GM20431 (cell line): ENCODE data around the gene FAM110A.
"Not testable (repeated sequence)": the region's sequence is repeated elsewhere in the genome, so short reads cannot be mapped to it uniquely, and the experiment has no call there.

Experiments
- in situ Hi-C: fragments of 300-500 bp; cut with MseI, MboI; formaldehyde crosslinking; loops from one replicate; pipeline ENCODE4 v1.15.0; 2020; ENCODE audit warnings: low sequenced_read_pairs; ENCODE audit not compliant: unreplicated experiment

Gene FAM110A

DNA sequence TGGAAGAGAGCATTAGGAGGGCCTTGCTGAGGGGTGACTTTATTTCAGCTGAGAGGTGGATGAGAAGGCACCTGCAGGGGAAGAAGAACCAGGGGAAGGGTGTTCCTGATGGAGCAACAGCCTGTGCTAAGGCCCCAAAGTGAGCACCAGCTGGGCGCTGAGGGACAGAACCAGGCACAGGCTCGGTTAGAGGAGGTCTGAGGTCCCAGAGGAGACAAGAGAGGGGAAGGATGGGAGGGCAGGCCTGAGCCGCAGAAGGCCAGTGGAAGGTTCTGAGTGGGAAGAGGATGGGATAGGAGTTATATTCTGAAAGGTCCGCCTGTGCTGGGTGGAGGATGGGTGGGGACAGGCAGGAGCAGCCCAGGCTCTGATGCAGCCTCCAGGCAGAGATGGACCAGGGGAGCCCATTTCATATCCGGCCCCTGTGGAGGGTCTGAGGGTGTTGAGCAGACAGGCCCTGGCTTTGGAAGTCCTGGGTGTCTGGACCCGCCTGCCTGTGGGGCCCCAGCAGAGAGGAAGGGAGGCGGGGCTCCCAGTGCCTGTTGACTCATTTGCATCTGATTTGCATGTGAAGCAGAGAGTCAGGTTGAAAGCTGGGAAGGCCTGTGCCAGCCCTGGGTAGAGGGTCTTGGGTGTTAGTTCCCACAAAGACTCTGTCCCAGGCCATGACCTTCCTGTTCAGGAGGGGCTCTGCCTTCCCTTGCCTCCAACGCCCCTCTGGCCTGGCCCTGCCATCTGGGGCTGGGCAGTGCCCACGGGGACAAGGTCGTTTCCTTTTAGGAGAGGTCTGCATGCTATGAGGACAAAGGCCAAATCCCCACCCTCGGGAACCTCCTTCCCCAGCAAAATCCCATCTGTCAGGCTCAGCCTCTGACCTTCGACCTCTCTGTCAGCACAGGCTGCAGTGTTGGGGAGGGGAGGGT lies 10.6 kb upstream of the FAM110A start:
- in situ Hi-C loops, result no loop called here

DNA sequence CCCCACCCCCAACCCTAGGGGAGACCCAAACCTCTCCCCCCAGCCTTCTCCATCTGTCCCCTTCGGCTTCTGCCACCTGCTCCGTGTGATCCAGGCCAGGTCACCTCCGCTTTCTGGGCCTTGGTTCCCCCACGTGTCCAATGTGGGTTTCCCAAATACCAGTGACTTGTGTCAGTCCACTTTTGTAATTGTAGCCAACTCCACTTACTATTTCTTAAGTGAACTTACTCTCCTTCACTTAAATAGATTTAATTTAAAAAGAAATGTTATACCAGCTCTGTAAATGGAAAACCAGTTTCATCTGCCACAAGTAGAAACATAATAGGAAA lies 10.0 kb upstream of the FAM110A start:
- in situ Hi-C loops, result no loop called here

DNA sequence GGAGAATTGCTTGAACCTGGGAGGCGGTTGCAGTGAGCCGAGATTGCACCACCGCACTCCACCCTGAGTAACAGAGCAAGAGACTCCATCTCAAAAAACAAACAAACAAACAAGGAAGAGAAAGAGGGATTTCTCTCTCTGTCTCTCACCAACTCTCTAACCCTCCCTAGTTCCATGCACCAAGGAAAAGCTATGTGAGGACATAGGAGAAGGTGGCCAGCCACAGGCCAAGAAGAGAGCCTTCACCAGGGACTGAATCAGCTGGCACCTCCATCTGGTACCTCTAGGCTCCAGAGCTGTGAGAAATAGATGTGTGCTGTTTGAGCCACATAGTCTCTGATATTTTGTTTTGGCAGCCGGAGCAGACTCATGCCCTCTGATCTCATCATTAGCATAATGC lies 9.0 kb upstream of the FAM110A start:
- in situ Hi-C loops, result no loop called here

DNA sequence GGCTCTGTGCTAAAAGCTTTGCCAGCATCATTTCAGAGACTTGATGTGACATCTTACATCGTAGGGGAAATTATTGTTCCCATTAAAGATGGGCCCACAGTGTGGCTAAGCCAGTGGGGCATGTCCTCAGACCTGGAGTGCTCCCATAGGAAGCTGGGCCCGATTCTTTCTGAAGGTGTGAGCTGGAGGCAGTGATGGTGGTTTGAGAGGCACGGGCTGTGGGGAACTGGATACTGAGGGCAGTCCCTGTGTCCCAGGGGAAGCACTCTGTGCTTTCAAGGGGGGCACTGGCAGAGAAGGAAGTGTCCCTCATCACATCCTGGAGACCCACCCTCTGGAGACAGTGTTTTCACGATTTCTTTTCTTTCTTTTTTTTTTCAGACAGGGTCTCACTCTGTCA lies 8.6 kb upstream of the FAM110A start:
- in situ Hi-C loops, result no loop called here

DNA sequence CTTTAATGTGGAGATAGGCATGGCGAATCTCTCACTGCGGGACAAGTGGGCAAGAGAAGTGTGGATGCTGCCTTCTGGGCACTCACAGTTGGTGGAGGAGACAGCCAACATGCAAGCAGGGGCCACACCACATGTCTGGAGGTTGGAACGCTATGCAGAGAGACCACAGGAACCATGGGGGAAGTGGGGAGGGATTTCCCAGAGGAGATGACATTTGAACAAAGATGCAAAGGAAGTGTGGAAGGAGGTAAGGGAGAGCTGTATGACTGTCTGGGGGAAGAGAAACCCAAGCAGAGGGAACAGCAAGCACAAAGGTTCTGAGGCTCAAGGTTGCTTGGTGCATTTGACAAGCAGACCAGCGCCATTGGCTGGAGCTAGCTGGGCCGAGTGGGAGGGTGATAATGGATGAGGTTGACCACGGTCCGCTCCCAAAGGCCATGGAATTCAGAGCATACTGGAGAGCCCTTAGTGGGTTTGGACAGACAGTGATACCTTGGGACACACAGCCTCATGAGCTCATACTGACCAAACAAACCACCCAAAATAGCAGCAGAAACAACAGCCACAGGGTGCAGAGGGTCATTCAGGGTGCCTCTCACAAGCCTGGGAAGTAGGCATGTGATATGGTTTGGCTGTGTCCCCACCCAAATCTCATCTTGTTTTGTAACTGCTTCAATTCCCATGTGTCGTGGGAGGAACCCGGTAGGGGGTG lies 7.6 kb upstream of the FAM110A start:
- in situ Hi-C loops, result no loop called here

DNA sequence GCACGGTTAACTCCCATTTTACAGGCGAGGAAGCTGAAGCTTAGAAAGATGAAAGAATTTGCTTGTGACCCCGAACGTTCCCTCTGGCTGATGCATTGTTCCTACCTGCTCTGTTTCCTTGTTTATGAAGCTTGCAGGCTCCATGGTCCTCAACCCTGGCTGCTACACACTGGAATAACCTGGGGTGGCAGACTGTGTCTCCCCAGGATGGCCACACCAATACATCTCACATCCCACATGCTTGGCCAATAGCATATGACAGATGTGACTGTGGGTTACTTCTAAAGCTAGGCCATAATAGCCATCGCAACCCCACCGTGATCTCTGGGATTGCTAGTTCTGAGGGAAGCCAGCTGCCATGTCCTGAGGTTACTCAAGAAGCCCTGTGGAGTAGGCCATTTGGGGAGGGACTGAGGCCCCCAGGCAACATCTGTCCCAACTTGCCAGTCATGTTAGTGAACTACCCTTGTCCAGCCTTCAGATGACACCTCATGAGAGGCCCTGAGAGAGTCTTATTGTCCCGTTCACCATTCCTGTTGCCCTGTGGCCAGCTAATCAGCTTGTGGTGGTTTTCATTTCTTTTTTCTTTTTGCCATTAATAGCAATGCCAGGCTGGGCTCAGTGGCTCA lies 6.7 kb upstream of the FAM110A start:
- in situ Hi-C loops, result no loop called here

DNA sequence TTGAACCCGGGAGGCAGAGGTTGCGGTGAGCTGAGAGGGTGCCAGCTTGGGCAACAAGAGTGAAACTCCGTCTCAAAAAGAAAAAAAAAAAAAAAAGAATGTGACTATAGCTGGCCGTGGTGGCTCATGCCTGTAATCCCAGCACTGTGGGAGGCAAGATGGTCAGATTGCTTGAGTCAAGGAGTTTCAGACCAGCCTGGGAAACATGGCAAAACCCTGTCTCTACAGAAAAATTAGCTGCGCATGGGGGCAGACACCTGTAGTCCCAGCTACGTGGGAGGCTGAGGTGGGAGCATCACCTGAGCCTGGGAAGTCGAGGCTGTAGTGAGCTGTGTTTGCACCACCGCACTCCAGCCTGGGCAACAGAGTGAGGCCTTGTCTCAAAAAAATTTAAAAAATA lies 5.5 kb upstream of the FAM110A start:
- in situ Hi-C loops, result not testable (repeated sequence)

DNA sequence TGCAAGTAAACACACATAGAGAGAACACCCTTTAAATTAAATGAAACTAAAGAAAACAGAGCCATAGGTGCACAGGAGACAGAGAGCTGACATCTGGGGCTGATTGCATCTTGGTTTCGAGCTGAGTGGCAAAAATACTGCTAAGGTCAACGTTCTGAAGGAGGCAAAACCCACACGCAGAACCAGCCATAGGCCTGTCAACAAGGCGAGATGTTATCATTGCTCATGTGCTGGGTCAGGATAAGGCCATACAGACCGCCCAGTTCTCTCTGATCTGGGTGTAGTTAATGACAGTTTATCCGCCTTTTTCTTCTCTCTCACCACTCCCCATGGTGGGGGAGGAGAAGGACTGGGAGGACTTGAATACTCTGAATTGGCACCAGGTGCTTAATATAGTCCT lies 4.5 kb upstream of the FAM110A start:
- in situ Hi-C loops, result no loop called here

DNA sequence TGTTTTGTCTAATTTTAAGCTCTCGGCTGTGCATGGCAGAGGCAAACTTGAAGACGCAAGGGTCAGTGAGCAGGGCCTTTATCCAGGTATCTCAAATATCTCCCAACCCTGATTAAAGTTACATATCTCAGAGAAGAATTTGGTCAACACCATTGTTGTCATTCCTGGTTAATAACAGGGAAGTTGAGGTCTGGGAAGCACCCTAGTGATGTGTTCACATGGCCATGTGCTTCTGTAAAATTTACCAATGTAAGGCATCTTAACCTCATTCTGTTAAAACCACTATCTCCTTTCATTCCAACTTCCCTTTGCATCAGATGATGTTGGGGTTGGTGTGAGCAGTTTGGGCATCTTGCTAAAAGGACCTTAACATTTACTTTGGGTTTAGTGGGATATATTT lies 4.0 kb upstream of the FAM110A start:
- in situ Hi-C loops, result no loop called here

DNA sequence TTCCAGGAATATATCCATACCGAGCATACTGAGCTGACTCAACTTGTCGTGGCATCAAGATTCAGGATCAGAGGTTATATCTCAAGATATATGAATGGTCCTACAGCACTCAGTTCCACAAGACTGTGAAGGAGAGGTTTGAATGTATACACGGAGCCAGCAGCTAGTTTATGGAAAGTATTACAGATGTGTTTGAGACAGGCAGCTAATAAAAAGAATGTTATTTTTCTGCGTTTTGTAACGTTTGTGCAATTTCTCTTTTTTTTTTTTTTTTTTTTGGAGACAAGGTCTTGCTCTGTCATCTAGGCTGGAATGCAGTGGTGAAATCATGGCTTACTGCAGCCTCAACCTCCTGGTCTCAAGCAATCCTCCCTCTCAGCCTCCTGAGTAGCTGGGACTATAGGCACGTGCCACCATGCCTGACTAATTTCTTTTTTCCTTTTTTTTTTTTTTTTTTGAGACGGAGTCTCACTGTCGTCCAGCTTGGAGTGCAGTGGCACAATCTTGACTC lies 3.4 kb upstream of the FAM110A start:
- in situ Hi-C loops, result no loop called here

DNA sequence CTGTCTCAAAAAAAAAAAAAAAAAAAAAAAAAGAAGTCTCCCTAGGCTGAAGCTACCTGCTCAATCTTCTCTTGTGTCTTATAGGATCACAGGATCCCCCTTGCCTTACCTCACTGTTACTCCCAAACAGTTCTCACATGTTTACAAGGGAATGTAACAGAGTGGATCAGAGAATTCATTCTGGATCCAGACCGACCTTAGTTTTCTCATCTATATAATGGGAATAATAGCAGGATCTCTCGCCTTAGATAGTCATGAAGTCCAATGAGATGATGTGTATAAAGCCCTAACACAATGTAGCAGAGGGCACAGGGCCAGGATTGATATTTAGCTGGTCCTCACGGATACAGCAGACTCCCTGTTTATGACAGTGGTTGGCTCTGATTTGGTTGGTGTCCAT lies 2.3 kb upstream of the FAM110A start:
- in situ Hi-C loops, result no loop called here

DNA sequence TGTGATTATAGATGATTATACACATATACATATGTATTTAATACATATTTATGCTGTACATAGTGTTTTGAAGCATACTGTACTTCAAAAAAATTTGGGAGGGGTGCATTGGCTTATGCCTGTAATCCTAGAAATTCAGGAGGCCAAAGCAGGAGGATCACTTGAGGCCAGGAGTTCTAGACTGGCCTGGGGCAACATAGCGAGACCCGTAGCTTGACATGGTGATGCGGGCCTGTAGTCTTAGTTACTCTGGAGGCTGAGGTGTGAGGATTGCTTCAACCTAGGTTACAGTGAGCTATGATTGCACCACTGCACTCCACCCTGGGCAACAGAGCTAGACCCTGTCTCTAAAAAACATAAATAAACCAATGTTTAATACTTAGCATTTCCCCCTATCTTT lies 1.6 kb upstream of the FAM110A start:
- in situ Hi-C loops, result no loop called here

DNA sequence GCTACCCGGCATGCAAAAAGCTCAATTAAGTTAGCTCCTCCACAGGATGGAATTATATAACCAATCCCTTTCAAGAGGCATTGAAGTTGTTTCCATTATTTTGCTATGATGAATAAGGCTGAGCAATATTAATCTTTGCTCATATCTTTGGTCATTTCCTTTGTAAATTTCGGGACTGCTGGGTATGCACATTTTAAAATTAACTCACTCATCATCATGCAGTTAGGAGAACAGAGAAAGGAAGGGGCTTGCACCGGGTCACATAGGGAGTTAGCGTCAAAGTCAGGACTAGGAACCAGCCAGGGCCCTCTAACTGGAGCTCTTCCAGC lies 430 bp upstream of the FAM110A start:
- in situ Hi-C loops, result no loop called here

DNA sequence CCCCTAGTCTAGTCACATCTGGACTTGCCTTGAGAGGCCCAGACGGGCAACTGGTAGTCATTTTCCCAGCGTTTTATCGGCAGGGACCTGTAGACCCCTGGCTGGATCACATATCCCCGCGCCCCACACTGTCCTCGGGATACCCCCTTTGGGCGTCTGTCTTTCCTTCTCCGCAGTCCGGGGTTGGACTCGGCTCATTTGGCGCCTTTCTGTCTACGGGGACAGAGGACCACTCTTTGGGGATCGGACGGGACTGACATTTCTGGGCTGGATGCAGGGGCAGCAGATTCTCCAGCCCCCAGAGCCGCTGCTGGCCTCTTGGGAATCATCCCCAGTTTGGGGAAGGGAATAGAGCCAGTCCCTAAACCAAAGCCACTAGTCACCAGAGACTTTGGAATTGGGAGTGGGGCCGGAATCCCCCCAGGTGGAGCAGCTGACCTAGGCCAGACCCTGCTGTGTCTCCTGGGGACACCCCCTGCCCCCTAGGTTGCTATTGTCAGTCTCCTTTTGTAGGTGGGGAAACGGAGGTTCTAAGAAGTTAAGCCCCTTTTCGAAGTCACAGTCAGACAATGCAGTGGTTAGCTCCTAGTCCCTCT lies 734 bp downstream of the FAM110A start:
- in situ Hi-C loops, result no loop called here

DNA sequence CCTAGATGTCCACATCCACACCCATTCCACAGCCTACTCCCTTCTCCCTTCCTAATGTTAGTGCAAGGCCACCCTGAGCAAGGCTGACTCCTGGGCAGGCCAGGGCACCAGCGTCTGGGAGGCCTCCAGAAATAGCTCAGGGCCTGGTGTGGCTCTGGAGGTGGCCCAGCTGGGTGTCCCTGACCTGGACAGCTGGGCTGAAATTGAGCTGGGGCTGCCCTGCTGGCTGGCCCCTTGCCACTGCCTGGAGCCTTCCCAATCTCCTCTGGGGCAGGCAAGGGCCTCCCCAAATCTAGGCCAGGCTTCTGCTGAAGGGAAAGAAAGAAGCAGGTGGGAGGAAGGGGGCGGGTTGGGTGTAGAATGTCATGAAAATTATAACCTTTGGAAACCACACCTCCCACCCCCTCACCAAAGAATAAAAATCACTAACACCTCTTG lies 2.1 kb downstream of the FAM110A start:
- in situ Hi-C loops, result no loop called here

DNA sequence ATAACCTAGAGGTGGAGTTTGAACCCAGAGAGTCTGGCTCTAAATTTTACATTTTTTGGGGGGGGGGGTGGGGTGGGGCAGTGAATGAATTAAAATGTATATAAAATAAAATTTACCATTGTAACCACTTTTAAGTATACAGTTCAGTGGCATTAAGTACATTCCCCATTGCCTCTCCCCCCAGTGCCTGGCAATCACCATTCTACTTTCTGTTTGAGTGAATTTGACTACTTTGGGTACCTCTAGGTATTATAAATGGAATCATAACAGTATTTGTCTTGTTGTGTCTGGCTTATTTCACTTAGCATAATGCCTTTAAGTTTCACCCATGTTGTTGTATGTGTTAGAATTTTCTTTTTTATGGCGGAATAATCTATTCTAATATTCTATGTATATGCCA lies 2.7 kb downstream of the FAM110A start:
- in situ Hi-C loops, result no loop called here

DNA sequence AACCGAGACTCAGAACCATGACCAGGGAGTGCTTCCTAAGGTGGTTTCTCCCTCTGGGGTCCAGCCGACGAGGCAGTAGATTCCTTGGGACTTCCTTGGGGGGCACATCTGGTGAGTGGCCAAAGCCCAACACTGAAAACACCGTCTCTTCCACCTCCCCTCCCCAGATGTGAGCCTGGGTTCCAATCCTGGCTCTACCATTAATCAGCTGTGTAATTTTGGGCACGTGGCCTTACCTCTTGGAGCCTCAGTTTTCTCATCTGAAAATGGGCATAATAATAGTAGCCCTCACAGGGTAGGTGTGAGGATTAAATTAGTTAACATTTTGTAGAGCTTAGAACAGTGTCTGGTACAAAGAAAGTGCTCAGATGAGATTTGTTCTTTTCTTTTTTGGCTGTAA lies 5.5 kb downstream of the FAM110A start:
- in situ Hi-C loops, result no loop called here

DNA sequence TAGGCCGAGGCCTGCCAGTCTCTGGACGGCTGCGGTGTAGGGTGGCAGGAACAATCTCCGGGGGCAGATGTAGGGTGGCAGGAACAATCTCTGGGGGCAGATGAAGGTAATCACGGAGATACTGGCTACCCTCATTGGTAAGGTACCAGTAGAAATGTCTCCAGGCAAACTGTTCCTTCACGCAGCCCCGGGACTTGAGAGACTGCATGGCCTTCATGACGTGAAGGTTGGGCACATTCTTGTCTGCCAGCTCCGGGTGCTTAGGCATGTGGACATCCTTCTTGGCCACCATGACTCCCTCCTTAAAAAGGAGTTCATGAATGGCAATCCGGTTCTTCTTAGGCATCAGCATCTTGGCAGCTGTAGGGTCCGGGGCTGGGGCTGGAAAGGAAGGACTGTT lies 6.1 kb downstream of the FAM110A start:
- in situ Hi-C loops, result no loop called here

DNA sequence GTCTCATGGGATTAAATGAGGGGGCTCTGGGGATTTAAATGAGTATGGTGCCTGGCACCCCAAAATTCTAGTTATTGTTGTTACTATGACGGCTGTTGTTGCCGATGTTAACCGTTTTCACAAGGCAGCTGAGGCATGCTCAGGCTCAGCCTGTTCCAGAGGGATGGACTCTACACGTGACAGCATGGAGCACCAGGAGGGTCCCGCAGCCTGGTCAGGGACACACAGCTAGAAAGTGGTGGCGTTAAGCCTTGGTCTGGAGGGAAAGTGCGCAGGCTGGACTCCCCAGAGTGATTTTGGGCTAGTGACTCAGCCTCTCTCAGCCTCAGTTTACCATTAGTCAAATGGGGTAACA lies 7.0 kb downstream of the FAM110A start:
- in situ Hi-C loops, result no loop called here

DNA sequence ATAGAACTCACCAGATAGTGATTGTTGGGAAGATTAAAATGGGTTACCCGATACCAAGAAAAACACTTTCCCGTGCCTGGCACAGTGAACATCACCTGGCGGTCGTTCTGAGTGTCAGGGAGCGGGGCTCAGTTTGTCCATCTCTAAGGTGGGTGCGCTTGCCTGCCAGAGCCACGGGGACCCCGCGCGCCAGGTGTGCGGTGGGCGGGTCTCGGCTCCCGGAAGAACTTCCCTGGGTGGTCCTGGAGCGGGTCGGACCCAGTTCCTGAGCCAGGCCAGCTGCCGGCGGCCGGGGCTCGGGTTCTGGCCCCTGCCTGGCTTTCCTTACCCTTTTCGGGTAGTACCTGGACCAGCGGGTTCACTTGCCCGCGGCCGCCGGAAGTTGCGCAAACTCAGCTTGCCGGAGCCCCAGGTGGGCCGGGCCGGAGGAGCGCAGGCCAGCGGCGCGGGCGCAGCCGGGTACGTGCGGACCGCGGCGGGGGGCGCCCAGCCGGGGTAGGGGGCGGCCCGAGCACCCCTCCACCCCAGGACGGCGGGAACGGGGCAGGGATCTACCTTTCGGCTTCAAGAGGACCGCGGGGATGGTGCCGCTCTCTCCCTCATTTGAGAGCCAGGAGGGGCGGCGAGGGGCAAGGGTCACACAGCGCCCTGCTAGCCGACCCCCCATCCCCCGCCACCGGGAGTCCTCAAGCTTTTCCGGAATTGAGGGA lies 7.5 kb downstream of the FAM110A start:
- in situ Hi-C loops, result no loop called here
